K562 treated with DMSO at 1 percent for 4 hours (cell line): ENCODE measurements around the gene SERINC2. TPM values are rescaled to one million over a fixed set of nuclear protein-coding genes. Genes with fewer than 3 reads are reported as not detected.

Experiments used
- total RNA-seq: library from RNA; unstranded; fragments of 300-600 nt; gene quantifications from 2 replicates; pipeline ENCODE4 v1.2.3, GENCODE V29; 2022; ENCODE audit not compliant: insufficient read depth

The SERINC2 gene
- total RNA-seq = 3.5 and 5.5 TPM in 2 replicates

GRCh38 chr1:31412732-31413404 is at the start of gene SERINC2:
Gene SERINC2 (plus strand): TSS chr1:31413213. CDS start chr1:31413266, 53 bp downstream.

GRCh38 chr1:31373056-31373896 is 39.7 kb upstream of the SERINC2 start, which contains the start of gene FABP3:
Gene FABP3 (minus strand): TSS chr1:31373076. CDS start chr1:31373014, 62 bp downstream.

Other genes with a start within 250 kb of the SERINC2 start
- not detected in 2 replicates for gene NKAIN1, start 173.3 kb upstream of the SERINC2 start, total RNA-seq
- 82.3 and 82.9 TPM in 2 replicates for gene SNRNP40, start 116.4 kb upstream of the SERINC2 start, total RNA-seq
- gene ZCCHC17, start 116.2 kb upstream of the SERINC2 start, total RNA-seq = 41.8 and 49.9 TPM in 2 replicates
- not detected in 2 replicates for gene FABP3, start 40.1 kb upstream of the SERINC2 start, total RNA-seq
- gene TINAGL1, start 163.3 kb downstream of the SERINC2 start, total RNA-seq = 0.95 TPM in 1 of 2 replicates, not detected in the other
- not detected in 2 replicates for gene HCRTR1, start 204.5 kb downstream of the SERINC2 start, total RNA-seq
- gene PEF1, start 231.7 kb downstream of the SERINC2 start, total RNA-seq = 39.5 and 47.4 TPM in 2 replicates